ENCODE results near the gene CDK3.
A peak's percentile ranks its signal among the peaks of the same experiment; 100 is the strongest.
"Not testable (repeated sequence)": the region's sequence is repeated elsewhere in the genome, so short reads cannot be mapped to it uniquely, and the experiment has no call there.

Gene CDK3

GRCh38 chr17:76000755-76001521, at the start of gene CDK3:
TSS of gene CDK3 (plus strand) at chr17:76000855. CDS start at chr17:76001426, 571 bp downstream.
- no peak for DNase-seq

DNA sequence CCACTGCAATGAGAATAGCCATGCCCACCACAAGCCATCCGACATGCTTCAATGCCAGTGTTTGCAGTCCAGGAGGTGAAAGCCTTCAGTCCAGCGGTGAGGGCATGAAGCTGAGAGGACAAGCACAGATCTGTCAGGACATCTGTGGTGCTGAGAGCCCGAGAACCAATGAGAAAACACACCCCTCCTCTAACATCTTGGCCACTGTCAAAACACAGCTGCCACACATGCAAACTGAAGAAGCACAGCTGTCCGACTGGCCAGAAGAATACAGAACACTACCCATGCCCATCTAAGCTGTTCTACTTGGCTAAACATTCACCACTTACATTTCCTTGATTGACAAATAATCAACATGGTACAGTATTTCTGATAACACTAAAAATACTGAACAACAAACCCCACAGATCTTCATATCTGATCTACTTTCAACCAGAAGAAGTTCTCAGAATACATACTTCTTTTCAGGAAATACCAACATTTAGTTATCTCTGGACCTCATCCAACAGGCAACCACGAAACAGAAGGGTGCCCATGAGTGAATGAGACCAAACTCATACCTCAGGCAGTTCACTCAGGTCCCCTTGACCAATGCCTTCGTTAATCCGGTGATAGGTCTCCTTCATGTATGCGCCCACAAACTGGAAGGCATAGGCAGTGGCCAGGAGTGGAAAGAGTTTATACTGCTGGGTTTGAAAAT, 49.6 kb upstream of the CDK3 start:
- no peak for DNase-seq

GRCh38 chr17:75959051-75959838, 41.4 kb upstream of the CDK3 start:
- no peak for DNase-seq

- DNase-seq, result no peak
Observed at GRCh38 chr17:75959839-75960511, 40.7 kb upstream of the CDK3 start.

- no peak for DNase-seq
Observed at GRCh38 chr17:75965468-75965867, 35.2 kb upstream of the CDK3 start.

DNA sequence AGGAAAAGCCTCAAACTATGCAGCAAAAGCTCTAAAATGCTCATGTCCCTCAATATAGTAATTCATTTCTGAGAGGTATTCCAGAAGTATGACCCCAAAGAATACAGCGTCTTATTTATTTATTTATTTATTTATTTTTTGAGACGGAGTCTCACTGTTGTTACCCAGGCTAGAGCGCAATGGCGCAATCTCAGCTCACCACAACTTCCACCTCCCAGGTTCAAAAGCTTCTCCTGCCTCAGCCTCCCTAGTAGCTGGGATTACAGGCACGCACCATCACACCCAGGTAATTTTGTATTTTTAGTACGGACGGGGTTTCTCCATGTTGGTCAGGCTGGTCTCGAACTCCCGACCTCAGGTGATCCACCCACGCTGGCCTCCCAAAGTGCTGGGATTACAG, 31.6 kb upstream of the CDK3 start:
- not testable (repeated sequence) for DNase-seq

- no peak for DNase-seq
Observed at GRCh38 chr17:75970011-75970523, 30.6 kb upstream of the CDK3 start.

GRCh38 chr17:75970626-75971025, 30.0 kb upstream of the CDK3 start:
- no peak for DNase-seq

DNA sequence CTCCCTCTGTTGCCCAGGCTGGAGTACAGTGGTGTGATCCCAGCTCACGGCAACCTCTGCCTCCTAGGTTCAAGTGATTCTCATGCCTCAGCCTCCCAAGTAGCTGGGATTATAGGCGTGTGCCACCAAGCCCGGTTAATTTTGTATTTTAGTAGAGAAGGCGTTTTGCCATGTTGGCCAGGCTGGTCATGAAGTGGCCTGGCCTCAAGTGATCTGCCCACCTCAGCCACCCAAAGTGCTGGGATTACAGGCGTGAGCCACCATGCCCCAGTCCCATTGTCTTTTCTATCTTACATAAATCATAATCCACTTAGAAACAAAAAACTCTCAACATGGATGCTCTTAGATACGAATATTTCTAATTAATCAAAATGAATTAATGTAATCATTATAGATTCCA, 25.5 kb upstream of the CDK3 start:
- DNase-seq, result not testable (repeated sequence)

GRCh38 chr17:75975757-75976174, 24.9 kb upstream of the CDK3 start:
- DNase-seq, result no peak

DNA sequence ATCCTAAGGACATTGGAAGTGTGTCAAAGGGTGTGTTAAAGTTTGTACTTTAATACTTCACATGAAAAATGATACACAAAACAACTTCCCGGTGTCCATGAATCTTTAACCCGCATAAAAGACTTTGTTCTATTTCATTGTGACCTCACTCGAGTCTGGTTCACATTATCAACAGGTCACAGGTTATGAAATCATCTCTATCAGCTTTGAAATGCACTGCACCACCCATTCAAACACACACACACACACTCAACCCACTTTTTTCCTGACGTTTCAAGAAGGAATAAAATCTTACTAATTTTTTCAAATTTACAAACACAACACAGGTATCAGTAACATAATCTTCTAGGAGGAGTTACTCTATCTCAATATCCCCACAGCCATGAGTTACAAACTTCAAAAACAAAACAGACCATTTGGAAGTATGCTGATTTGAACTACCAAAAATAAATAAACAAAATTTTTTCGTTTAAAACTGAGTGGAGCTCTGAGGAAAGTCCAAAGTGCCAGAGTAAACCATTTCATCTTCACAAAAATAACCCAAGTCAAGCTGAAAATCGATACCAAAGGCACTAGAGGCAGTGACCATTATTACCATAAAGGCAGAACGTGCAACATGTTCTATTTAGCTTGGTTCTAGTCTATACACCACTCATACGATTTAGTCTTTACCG, 24.3 kb upstream of the CDK3 start:
- no peak for DNase-seq

GRCh38 chr17:75978938-75979704, 21.5 kb upstream of the CDK3 start, which contains the start of the genes ACOX1 and TEN1:
TSS of gene ACOX1 (minus strand) at chr17:75979166. CDS start at chr17:75979073, 93 bp downstream.
TSS of gene TEN1 (plus strand) at chr17:75979240. CDS start at chr17:75986193, 6,953 bp downstream.
- peak; percentile 99 for DNase-seq

- no peak for DNase-seq
Observed at GRCh38 chr17:75979705-75980187, 20.9 kb upstream of the CDK3 start.

- no peak for DNase-seq
Observed at GRCh38 chr17:75980188-75981018, 20.3 kb upstream of the CDK3 start.

DNA sequence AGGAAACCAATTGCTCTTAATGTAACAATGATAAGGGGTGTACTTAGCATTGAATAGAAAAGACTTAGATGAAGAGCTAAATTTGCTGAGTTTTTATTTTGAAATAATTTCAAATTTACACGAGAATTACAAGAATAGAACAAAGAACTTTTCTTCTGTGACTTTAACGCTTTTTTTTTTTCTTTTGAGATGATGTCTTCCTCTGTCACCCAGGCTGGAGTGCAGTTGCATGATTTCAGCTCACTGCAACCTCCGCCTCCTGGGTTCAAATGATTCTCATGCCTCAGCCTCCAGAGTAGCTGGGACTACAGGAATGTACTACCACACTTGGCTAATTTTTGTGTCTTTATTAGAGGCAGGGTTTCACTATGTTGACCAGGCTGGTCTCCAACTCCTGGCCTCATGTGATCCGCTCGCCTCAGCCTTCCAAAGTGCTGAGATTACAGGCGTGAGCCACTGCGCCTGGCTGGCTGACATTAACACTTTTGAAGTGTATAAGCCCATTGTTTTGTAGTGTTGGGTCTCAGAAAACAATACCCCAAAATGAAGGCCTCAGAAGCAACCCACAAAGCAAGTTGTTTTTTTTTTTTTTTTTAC, 19.5 kb upstream of the CDK3 start:
- DNase-seq, result no peak

GRCh38 chr17:75983501-75984181, 17.0 kb upstream of the CDK3 start:
- no peak for DNase-seq

GRCh38 chr17:75985986-75986385, 14.7 kb upstream of the CDK3 start:
- DNase-seq, result no peak

DNA sequence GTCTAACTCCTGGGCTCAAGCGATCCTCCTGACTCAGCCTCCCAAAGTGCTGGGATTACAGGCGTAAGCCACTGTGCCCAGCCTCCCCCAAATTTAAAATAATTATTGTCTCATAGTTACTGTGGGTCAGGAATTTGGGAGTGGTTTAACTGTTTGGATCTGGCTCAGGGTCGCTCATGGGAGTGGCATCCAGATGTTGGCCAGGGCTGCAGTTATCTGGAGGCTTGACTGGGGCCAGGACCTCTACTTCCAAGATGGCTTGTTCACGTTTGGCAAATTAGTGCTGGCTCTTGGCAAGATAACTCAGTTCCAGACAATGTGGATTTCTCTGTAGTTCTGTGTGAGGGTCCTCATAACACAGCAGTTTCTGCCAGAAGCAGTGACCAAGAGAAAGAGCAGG, 13.6 kb upstream of the CDK3 start:
- no peak for DNase-seq

DNA sequence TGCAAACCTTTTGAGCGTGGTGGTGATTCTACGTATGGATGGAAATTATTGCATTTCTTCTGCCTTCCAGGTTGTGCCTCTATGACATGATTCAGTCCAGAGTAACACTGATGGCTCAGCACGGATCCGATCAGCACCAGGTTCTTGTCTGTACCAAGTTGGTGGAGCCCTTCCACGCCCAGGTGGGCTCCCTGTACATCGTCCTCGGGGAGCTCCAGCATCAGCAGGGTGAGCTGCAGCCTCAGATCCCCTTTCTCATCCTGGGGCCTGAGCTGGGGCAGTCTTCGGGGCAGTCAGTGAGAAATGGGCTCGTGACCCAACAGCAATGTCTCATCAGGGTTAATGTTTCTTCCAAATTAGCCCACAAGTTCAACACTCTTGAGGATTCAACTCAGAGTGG, 9.3 kb upstream of the CDK3 start:
- DNase-seq, result no peak

Measured in stimulated activated CD4-positive, alpha-beta T cell treated with anti-CD3 and anti-CD28 coated beads, Interleukin-15, amount 100 ng/mL, for 24 hours (primary cell).